ENCODE measurements around the gene APOL3.
"Not testable (repeated sequence)": the region's sequence is repeated elsewhere in the genome, so short reads cannot be mapped to it uniquely, and the experiment has no call there.

The APOL3 gene

DNA sequence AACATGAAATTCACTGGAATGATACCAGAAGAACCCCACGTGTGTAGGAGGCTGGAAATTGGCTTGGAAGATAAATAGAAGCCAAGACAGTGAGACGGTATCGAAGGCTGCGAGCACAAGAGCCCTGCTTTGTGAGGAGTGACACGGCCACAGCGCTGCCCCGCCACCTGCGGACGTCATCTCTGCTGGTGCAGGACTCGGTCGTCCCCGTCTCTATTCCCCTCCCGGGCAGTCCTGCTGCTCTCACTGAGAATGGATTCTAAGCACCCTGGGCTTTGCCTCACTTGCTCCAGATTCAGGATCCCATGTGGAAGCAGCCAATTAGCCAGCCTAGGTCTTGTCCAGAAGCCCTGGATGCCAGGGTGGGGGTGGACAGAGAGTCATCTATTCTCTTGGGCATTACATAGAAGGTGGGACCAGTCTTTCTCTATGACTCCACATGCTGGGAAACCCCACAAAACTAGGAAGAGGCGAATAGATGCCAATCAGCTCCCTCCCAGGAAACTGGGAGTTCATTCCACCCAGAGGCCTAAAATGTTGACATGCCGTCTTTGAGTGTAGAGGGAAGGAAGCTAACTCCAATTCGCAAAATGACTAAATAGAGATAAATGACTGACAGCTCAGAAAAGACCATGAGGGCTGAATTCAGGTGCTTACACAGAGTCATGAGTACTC lies 25.1 kb downstream of the APOL3 start:
- no peak for DNase-seq (ENCODE audit: low read depth in 3 of 3)

DNA sequence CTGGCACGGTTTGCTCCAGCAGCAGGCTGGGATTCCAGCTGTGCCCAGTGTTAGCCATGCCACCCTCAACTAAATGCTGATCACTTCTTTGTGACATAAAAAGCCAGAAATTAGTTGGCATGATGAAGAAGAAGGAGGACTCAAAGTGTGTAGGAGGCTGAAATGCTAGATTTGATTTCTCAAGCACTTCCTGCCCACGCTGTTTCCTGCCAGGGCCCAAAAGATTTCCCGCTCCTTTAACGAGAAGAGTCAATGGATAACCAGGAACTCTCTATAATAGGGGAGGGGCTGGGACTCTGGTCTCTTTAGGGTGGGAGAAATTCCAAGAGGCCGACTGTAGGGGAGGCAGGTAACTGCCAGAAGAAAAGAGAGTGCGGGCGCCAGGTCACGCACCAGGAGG lies 26.4 kb downstream of the APOL3 start:
- no peak for DNase-seq (ENCODE audit: low read depth in 3 of 3)

DNA sequence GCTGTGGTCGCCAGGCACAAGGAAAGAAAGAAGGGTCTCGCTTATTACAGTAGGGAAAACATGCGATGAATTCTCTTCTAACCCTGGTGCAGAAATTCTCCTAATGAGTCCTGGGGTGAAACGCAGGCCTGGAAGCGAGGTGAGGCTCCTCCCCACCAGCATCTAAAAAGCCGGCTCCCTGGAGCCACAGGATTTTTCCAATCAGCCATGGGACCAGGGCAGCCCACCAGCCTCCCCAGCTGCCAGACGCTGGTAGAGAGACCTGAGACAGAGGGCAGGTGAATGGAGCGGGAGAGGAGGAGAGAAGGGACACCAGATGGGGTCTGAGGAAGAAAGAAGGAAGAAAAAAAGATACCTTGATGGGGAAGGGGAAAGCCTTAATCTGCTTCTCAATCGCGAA lies 28.6 kb downstream of the APOL3 start:
- DNase-seq (ENCODE audit: low read depth in 3 of 3), result no peak

DNA sequence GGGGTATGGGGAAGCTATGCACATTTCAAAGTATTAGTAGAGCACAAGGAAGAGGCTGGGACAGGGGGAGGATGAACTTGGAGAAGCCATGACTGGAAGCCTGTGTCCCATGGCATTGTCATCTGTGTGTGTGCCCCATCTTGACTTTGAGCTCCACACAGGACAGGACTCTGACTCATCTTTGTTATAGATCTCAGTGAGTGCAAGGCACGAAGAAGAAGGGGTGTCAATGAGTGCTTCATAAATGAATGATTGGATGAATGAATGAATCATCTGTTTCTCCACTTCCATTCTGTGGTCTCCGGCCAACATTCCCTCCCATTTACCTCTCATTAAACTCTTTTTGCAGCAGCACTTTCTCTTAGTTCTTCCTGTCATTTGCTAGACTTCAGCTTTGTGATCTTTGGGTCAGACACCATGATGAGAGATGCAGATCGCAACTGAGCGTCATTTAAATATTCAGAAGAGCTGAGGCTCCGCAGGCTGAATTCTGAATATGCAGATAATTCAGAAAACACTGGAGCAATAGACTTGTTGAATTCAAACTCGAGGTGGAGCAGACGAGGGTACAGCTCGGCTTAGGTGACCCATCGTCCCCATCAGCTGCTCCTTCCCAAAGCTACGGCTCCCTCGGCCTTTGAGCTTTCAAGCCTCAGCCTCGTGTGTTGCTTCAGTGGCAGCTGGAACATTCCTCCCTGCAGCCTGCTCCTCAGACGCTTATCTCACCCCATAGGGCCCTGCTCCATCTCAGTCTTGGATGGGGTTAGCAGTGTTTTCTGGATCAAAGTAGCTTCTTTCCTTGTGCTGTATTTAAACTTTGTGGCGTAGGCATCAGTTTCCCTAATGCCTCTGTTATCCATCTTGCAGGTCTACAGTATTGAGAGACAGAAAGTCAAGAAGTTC lies 30.8 kb downstream of the APOL3 start:
- DNase-seq (ENCODE audit: low read depth in 3 of 3), result no peak

- no peak for DNase-seq (ENCODE audit: low read depth in 3 of 3)
Observed at GRCh38 chr22:36129071-36129470, 31.5 kb downstream of the APOL3 start.

DNA sequence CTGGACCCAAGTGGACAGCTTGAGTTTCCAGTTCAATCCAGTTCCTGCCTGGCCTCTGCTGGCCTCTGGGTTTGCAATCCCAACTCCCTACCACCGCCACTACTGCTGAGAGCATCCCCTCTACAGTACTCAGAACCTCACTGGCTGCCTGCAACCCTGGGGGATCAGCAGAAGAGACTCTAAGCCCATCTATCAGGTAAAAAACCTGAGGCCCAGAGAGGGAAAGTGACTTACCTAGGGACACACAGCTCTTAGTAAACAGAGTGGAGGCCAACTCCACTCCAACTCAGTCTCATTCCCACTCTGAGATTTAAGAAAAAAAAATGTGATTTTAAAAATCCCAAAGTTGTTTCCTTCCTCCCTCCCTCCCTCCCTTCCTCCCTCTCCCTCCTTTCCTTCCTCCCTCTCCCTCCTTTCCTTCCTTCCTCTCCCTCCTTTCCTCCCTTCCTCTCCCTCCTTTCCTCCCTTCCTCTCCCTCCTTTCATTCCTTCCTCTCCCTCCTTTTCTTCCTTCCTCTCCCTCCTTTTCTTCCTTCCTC lies 34.5 kb downstream of the APOL3 start:
- no peak for DNase-seq (ENCODE audit: low read depth in 3 of 3)

GRCh38 chr22:36125434-36125833 lies 35.1 kb downstream of the APOL3 start:
- no peak for DNase-seq (ENCODE audit: low read depth in 3 of 3)

- DNase-seq (ENCODE audit: low read depth in 3 of 3), result no peak
Observed at GRCh38 chr22:36124666-36125065, 35.9 kb downstream of the APOL3 start.

- peak; percentile 79 to 85 (median 84) for DNase-seq (ENCODE audit: low read depth in 3 of 3)
Observed at GRCh38 chr22:36123673-36124630, 36.6 kb downstream of the APOL3 start.

- DNase-seq (ENCODE audit: low read depth in 3 of 3), result not testable (repeated sequence)
Observed at GRCh38 chr22:36120621-36121351, 39.8 kb downstream of the APOL3 start.

GRCh38 chr22:36117053-36117554 lies 43.5 kb downstream of the APOL3 start:
- DNase-seq (ENCODE audit: low read depth in 3 of 3), result no peak

DNA sequence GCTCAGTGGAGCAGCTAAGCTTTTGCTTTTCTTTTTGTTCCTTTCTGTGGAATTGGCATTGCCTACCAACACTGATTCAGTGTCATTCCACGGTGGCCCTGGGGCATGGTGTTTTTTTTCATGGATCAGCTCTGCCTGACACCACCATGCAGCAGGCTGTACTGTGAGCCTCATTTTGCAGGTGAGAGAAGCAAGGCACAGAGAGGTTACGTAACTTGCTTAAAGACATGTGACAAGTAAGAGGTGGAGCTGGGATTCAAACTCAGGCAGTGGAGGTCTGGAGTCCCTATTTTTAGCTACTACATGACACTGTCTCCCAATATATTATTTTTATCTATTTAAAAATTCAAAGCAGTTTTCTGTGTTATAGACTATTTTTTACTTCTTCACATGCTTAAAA lies 44.4 kb downstream of the APOL3 start:
- DNase-seq (ENCODE audit: low read depth in 3 of 3), result no peak

DNA sequence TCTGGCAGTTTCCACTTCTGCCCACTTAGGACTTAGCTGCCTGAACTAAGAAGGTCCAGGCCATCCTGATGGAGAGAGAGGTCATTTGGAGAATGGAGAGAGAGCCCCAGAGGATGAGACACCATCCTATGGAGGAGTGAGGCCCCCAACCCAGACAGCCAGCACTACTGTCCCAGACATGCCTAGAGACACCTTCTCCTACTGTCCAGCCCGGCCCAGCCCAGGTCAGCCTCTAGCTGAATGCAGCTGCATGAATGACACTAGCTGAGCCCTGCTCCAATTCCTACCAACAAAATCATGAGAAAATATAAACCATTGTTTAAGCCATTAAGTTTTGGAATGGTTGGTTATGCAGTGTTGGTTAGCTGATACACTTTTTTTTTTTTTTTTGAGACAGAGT lies 47.4 kb downstream of the APOL3 start:
- DNase-seq (ENCODE audit: low read depth in 3 of 3), result no peak

DNA sequence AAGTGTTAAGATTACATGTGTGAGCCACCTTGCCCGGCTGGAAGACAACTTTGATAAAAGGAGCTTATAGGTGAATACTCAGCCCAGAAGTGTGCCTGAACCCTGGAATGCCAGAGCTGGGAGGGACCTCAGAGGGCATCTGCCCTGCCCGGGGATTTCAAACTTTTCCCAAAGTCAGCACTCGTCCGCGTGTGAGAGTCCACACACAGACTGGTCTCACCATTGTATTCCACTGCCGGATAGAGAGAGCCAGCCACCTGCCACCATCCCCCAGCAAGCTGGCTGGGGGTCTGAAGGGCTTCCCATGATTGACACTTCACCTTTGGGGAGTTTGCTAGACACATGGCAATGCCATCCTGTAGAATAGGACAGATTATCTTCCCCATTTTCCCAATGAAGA lies 49.2 kb downstream of the APOL3 start:
- no peak for DNase-seq (ENCODE audit: low read depth in 3 of 3)

DNA sequence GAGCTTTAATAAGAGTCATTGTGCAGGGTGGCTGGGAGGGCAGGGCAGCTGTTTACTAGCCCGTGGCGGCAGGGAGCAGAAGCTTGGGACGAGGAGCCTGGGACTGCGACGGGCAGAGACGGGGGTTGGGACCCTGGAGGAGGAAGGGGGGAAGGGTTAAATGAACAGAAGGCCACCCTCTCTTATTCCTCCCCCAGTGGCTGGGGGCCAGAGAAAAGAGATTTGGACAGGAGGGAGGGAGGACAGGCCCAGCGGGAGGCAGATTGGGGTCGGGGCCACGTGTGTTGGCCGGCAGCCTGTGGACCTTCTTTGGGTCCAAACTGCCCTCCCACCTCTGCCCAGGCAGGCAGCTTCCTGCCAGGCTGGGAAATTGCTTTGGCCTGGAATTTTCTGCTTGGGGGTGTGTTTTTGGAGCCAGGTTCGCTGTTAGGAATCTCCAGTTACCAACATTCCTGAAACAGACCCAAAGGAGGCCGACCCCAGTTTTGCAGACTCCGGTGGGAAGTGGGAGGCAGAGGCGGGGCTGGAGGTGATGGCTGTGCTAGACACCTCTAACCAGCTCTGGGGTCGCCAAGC lies 50.2 kb downstream of the APOL3 start:
- no peak for DNase-seq (ENCODE audit: low read depth in 3 of 3)

DNA sequence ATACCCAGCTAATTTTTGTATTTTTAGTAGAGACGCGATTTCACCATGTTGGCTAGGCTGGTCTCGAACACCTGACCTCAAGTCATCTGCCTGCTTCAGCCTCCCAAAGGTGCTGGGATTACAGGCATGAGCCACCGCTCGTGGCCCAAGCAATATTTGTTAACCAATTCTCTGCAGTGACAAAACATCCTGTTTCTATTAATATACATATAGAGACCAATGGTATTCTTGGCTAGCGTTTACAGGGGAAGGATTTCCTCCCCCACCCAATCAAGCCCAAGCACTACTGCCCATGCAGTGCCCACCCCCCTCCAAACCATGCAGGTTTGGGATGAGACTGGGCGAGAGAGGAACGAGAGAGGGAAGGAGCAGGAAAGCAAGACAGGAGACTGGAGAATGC lies 53.1 kb downstream of the APOL3 start:
- no peak for DNase-seq (ENCODE audit: low read depth in 3 of 3)

- DNase-seq (ENCODE audit: low read depth in 3 of 3), result no peak
Observed at GRCh38 chr22:36106910-36107309, 53.6 kb downstream of the APOL3 start.

DNA sequence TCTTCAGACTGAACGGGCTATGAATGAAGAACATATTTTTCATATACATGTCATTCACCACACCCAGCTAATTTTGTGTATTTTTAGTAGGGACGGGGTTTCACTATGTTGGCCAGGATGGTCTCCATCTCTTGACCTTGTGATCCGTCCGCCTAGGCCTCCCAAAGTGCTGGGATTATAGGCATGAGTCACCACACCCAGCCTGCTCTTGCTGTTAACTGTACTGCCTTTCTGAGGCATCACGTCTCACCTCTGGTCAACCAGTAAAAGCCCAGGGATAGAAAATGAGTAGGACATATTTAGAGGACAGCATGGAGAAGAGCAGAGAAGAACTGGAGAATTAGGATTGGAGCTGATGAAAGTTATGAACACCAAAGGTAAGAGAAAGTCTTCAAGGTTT lies 55.6 kb downstream of the APOL3 start:
- no peak for DNase-seq (ENCODE audit: low read depth in 3 of 3)

DNA sequence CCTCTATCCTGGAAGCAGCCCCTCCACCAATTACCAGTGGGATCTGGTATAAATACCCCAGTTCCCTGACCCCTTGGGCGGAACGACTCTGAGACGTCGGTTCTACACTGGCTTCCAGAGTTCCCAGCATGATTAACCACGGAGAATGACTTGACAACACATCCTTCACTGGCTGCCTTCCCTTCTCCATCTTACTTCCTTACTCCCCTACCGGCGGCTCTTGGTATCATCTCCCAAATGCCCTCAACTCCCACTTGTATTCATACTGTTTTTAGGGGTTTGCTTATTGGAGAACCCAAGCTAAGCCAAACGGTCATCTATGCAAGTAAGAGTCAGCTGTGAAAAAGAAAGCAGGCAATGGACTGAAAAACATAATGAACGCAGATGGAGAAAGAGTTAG lies 56.1 kb downstream of the APOL3 start:
- no peak for DNase-seq (ENCODE audit: low read depth in 3 of 3)

DNA sequence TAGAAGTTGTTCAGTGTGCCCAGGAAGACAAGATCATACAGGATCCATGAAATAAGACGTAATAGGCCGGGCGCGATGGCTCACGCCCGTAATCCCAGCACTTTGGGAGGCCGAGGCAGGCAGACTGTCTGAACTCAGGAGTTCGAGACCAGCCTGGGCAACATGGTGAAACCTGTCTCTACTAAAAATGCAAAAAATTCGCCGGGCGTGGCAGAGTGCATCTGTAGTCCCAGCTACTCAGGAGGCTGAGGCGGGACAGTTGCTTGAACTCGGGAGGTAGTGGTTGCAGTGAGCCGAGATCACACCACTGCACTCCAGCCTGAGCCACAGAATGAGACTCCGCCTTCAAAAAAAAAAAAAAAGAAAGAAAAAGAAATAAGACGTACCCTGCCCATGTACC lies 56.7 kb downstream of the APOL3 start:
- DNase-seq (ENCODE audit: low read depth in 3 of 3), result no peak

DNA sequence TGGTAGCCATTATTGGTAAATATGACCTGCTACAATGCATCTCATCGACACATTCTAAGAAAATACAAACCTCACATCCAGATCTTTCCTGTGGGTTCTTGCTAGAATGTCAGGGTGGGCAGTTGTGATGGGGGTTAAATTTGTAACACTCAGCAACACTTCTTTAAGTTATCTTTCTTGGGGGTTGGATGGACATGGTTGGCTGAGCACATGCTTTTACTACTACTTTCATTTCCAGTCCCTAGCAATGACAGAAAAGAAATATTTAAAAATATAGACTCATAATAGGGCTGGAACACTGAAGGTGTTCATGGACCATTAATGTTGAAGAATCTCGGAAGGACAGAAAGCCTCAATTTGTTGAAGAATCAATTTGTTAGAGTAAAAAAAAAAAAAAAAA lies 57.6 kb downstream of the APOL3 start:
- DNase-seq (ENCODE audit: low read depth in 3 of 3), result no peak

All from stimulated activated CD4-positive, alpha-beta T cell treated with anti-CD3 and anti-CD28 coated beads, TNF-alpha, amount 100 ng/mL, for 4 hours (primary cell).